Effector CD4-positive, alpha-beta T cell (primary cell): ENCODE data around the gene GYG1.

ENCODE experiments used
- DNase-seq: peaks from one replicate; pipeline ENCODE4 v3.0.0-alpha.2; 2020

Gene GYG1

GRCh38 chr3:149019580-149019979, 28.2 kb downstream of the GYG1 start:
- no peak for DNase-seq

GRCh38 chr3:149020196-149020838, 29.0 kb downstream of the GYG1 start:
- DNase-seq: no peak

GRCh38 chr3:149020839-149021252, 29.5 kb downstream of the GYG1 start:
- DNase-seq: no peak

- no peak for DNase-seq
These were observed 30.5 kb downstream of the GYG1 start for GRCh38 chr3:149021830-149022229.

GRCh38 chr3:149023951-149024350, 32.6 kb downstream of the GYG1 start:
- no peak for DNase-seq

- DNase-seq: no peak
These were observed 35.4 kb downstream of the GYG1 start for GRCh38 chr3:149026718-149027117.

- DNase-seq: no peak
These were observed 39.8 kb downstream of the GYG1 start for GRCh38 chr3:149031096-149031495.

- DNase-seq: no peak
These were observed 46.3 kb downstream of the GYG1 start for GRCh38 chr3:149037684-149038083.

- DNase-seq: no peak
These were observed 47.0 kb downstream of the GYG1 start for GRCh38 chr3:149038322-149038721.

- DNase-seq: no peak
These were observed 51.5 kb downstream of the GYG1 start for GRCh38 chr3:149042789-149043386.

GRCh38 chr3:149044339-149045083, 53.2 kb downstream of the GYG1 start:
- DNase-seq: no peak

GRCh38 chr3:149055575-149055974, 64.2 kb downstream of the GYG1 start:
- no peak for DNase-seq

GRCh38 chr3:149058198-149058597, 66.9 kb downstream of the GYG1 start:
- no peak for DNase-seq

- DNase-seq: no peak
These were observed 67.3 kb downstream of the GYG1 start for GRCh38 chr3:149058602-149059001.

GRCh38 chr3:149061776-149062175, 70.4 kb downstream of the GYG1 start:
- DNase-seq: no peak

- no peak for DNase-seq
These were observed 76.5 kb downstream of the GYG1 start for GRCh38 chr3:149067883-149068282.
